HG03457 (cell line): ENCODE data around the gene TFEB.

Source experiments
- ATAC-seq: cut with Tn5 transposase; IDR thresholded peaks from one replicate; pipeline ENCODE4 v1.9.1; 2021; ENCODE audit warnings: moderate number of reproducible peaks; ENCODE audit not compliant: unreplicated experiment

The TFEB gene

DNA sequence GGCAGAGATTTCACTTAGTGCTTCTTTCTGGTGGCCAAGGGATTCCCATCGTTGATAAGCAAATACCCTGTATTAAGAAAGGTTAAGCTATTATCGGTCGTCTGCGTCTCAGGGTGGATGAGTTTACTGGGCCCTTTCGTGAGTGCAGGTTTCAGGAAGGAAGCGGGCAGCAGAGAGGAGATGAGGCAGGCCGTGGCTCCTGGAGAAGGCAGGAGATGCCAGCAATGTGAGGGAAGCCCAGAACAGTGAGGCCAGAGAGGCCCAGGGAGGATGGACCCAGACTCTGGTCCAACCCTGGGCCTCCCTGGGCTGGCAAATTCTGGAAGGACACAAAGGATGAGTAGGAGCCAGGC lies 11.2 kb downstream of the TFEB start:
- no peak for ATAC-seq

DNA sequence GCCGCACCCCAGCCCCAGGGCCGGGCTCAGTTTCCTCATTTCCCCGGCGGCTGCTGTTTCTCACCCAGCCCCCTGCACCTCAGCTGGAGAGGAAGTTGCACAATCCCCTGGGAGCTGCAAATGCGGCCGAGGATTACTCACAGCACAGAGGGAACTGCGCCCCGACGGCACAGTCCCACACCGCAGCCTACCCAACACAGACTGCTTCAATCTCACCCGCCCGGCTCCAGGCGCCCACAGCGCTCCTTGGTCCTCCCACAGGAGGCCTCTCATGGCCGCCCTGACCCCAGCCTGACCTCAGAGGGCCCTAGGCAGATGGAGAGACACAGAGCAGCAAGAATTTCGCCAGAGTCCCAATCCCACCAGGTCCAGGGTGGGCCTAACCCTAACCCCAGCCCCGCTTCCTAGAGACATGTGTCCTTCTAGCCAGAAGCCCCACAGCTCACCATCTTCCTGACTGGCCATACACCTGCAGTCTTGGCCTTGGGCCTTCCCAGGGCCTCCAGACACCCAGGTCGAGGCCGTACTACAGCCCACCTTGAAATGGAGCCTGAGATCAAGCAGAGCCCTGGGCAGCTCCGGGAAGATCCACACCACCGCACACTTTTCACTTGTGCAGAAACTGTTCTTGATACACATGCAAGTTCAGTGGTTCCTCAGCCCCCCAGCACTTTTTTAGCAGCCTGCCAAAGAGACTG lies 11.7 kb downstream of the TFEB start:
- ATAC-seq = peak; percentile 50

DNA sequence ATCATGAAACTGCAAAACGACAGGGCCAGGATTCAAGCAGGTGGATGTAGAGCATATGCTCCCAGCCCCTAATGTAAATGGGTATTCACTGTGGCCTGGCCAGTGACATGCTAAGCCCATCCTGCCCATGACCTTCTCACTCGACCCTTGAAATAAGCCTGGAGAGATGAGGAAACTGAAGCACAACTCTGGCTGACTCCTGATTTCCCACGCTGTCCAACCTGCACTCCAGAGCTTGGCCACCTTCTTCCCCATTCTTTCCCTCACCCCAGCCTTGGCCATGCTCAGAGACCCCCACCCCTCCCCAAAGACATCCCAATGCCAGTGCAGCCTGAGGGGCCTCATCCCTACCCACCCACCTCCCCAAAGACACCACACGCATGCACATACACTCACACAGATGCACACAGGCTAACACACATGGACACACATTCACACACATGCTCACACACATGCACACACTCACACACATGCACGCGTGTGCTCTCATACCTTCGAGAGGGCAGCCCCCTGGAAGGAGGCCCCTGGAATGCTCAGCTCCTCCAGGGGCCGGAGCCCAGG lies 12.4 kb downstream of the TFEB start:
- ATAC-seq = no peak

- ATAC-seq = no peak
Measured at GRCh38 chr6:41721414-41721813, 14.0 kb downstream of the TFEB start.

- ATAC-seq = no peak
Measured at GRCh38 chr6:41720783-41721182, 14.6 kb downstream of the TFEB start.

- ATAC-seq = no peak
Measured at GRCh38 chr6:41720262-41720620, 15.2 kb downstream of the TFEB start.

GRCh38 chr6:41719436-41720261 lies 15.8 kb downstream of the TFEB start:
- ATAC-seq = no peak

DNA sequence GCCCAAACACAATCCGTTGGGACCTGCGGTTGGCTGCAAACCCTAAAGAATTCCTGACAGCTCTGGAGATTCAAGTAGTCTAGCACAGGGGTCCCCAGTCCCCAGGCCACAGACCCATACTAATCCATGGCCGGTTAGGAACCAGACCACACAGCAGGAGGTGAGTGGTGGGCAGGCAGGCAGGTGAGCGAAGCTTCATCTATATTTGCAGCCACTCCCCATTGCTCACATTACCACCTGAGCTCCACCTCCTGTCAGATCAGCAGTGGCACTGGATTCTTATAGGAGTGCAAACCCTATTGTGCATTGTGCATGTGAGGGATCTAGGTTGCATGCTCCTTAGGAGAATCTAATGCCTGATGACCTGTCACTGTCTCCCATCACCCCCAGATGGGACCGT lies 16.6 kb downstream of the TFEB start:
- no peak for ATAC-seq

DNA sequence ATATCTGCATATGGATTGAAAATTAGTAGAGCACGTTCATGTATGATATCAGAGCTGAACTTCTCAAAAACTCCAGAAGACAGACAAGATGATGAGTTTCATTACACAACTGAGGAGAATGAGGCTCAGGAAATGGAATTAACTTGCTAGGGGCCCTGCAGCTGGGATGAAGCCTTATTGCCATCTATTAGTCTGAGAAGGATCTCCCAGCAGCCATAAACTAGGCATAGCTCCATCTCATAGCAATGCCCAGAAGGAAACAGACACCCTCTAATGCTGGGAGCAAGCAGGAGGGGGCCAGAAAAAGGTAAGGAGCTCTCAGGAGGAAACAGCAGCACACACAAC lies 18.0 kb downstream of the TFEB start:
- ATAC-seq = no peak

- no peak for ATAC-seq
Measured at GRCh38 chr6:41716516-41717391, 18.7 kb downstream of the TFEB start.

DNA sequence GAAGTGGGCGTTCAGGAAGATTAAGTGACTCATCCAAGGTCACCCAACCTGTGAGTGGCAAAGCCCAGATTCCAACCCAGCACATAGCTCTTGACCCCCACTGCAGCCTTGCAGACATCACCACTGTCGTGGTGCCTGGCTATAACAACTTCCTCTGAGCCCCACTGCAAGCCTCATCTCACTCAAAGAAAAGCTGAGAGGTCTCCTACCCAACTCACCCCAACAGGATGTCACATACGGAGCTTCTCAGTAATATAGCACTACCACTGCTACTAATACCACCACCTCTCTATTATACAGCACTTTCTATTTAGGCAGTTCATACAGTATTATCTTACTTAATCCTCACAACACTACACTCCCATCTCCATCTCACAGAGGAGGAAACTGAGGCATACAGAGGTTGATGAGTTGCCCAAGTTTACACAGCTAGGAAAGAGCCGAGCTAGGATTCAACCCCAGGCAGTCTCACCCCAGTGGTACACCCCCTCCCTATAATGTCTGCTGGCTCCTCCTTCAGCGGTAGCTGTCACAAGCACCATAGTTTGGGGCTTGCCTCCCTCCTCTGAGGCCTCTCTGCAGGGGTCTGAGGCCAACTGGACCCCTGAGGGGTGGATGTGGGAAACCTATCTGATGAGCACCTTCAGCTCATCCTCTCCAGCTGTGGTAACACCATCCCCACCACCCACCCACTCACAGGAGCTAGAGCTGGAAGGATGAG lies 19.5 kb downstream of the TFEB start:
- ATAC-seq = no peak

- no peak for ATAC-seq
Measured at GRCh38 chr6:41714556-41715273, 20.7 kb downstream of the TFEB start.

DNA sequence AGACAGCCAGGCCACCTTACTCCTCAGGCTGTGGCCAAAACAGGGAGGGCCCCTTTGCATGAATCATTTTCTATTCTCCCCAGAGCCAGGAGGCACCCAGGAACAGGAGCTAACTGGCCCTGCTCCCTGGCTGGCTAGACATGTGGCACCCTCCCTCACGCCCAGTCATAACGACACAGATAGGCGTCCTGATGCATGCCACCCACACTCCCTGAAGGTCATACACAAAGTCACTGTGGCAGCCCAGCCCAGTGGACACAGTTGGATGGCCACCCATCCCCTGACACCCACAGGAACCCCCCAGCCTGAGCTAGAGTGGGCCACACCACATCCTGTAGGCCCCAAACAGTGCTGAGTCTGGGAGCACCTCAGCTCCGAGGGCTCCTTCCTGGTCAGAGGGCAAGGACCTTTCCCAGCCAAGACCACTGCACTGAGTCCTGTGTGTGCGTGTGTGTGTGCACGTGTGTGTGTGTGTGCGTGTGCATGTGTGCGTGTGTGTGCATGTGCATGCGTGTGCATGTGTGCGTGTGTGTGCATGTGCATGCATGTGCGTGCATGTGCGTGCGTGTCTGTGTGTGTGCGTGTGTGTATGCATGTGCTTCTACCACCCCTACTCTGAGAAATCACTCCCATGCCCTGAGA lies 21.6 kb downstream of the TFEB start:
- ATAC-seq = peak; percentile 50

DNA sequence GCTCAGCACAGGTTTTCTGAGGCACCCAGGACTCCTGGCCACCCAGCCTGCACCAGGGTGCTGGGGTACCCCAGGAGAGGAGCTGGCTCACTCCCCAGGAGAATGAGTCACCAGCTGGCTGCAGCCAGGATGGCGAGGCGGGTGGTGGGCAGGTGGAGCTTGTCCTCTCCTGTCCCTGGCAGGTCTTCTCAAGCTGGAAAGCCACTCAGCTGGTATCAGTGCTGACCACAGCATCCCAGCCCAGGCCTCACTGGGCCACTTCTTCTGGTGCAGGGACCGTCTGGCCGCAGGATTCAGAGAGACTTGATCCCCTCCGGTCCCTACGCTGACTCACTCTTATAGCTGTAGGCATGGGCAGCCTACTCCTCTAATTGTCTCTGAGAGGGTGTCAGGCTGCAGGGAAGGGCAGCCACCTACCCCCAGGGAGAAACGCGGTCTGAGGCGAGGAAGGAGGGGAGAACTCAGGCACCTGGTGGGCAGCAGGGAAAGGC lies 22.2 kb downstream of the TFEB start:
- no peak for ATAC-seq

GRCh38 chr6:41712651-41713103 lies 22.7 kb downstream of the TFEB start:
- ATAC-seq = no peak

DNA sequence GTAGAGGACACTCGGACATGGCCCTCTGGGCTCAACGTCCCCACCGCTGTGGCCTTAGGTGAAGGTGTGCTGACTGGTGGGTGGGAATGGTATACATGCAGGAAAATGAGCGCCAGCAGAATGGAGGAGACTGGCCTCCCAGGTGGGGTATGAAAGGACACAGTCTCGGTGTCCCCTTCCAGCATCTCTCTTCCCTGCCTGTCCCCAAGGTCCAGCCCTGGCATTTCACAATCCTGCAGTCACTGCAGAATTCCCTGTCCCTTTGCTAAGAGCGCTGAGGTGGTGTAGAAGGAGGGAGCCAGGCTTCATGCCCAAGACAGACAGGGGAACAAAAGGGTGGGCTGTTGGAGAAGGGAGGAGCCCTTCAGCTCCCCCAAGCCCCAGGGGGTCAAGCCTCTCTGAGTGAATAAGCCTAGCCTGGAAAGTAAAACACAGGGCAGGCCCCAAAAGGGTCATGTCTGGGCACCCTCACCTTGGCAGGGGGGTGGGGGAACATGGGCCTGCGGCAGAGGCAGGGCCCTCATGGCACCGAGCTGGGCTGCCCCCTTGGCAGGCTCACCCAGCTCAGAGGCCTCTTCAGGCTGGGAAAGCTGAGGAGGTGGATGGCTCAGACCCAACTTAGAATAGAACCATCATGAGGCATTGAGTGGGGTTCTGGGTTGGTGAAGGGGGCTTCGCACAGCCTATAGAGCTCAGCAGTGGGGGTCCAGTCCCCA lies 23.9 kb downstream of the TFEB start:
- no peak for ATAC-seq

GRCh38 chr6:41709375-41709774 lies 26.0 kb downstream of the TFEB start:
- no peak for ATAC-seq

GRCh38 chr6:41708856-41709255 lies 26.6 kb downstream of the TFEB start:
- no peak for ATAC-seq
